Dendritic cell treated with granulocyte-macrophage colony-stimulating factor and Interleukin-4, amounts not matched to agents 40 ng/mL and 50 ng/mL, for 4 days (primary cell): ENCODE results near the gene UCN2.
A peak's percentile ranks its signal among the peaks of the same experiment; 100 is the strongest.

Experiments used
- H3K27ac Mint-ChIP-seq: one replicate; pipeline ENCODE4 v1.8.0; 2022; ENCODE audit warnings: mild to moderate bottlenecking, mixed read lengths
- H3K27me3 Mint-ChIP-seq: one replicate; pipeline ENCODE4 v1.8.0; 2022; ENCODE audit warnings: mild to moderate bottlenecking, mixed read lengths
- H3K36me3 Mint-ChIP-seq: one replicate; pipeline ENCODE4 v1.8.0; 2022; ENCODE audit warnings: low read depth, mixed read lengths
- H3K4me1 Mint-ChIP-seq: one replicate; pipeline ENCODE4 v1.8.0; 2022; ENCODE audit warnings: low read depth, mixed read lengths
- H3K4me3 Mint-ChIP-seq: one replicate; pipeline ENCODE4 v1.8.0; 2022; ENCODE audit warnings: mild to moderate bottlenecking, moderate library complexity, mixed read lengths
- H3K9me3 Mint-ChIP-seq: one replicate; pipeline ENCODE4 v1.8.0; 2022; ENCODE audit warnings: mixed read lengths
- intact Hi-C: fragments of 100-400 bp; cut with micrococcal nuclease; formaldehyde crosslinking; loops from one replicate; pipeline ENCODE4 v1.15.0; 2022

UCN2 gene

DNA sequence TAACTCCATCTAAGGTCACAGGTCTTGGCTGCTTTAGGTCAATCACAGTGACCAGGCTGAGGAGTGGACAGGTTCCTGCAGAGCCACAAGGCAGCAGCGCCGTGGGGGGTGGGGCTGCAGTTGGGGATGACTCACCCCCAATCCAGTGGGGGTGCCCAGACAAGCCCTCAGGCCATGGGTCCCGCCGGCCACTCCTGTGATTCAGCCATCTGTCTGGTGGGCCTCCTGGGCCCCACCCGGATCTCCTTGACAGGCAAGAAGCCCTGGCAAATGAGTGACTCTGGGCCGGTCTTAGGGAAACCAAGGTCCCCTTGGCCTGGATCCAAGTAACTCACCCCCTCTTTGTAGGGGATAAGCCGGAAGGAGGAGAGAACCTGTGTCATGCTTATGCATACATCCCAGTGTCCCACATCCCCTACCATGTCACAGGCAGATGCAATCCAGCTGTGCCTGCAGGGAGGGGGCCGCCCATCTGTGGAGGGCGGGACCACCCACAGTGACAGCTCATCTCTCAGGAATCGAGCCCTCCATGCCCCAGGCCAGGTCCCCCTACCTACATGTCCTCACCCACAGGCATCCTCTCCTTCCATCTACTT is 32.0 kb upstream of the UCN2 start:
- Mint-ChIP-seq H3K4me3 (peak overlapping the region; percentile 33), H3K9me3 (no peaks in the 10 kb centered on the region), H3K27ac (peak overlapping the region; percentile 6), H3K36me3 (peaks cover 37% of the 10 kb centered on the region), H3K27me3 (peaks cover 46% of the 10 kb centered on the region), H3K4me1 (peaks cover 34% of the 10 kb centered on the region)
- intact Hi-C loops = no loop called here

- Mint-ChIP-seq H3K4me3 (peak within 1 kb of the TSS; percentile 33), H3K9me3 (no peaks in the 10 kb centered on the region), H3K27ac (peak within 1 kb of the TSS; percentile 6), H3K36me3 (peaks cover 32% of the 10 kb centered on the region), H3K27me3 (peaks cover 51% of the 10 kb centered on the region), H3K4me1 (peaks cover 34% of the 10 kb centered on the region)
- intact Hi-C loops = no loop called here
Measured at GRCh38 chr3:48595075-48595525, 31.5 kb upstream of the UCN2 start, which contains the start of gene COL7A1. COL7A1 (minus strand) TSS chr3:48595329; CDS start chr3:48595159, 170 bp downstream.

DNA sequence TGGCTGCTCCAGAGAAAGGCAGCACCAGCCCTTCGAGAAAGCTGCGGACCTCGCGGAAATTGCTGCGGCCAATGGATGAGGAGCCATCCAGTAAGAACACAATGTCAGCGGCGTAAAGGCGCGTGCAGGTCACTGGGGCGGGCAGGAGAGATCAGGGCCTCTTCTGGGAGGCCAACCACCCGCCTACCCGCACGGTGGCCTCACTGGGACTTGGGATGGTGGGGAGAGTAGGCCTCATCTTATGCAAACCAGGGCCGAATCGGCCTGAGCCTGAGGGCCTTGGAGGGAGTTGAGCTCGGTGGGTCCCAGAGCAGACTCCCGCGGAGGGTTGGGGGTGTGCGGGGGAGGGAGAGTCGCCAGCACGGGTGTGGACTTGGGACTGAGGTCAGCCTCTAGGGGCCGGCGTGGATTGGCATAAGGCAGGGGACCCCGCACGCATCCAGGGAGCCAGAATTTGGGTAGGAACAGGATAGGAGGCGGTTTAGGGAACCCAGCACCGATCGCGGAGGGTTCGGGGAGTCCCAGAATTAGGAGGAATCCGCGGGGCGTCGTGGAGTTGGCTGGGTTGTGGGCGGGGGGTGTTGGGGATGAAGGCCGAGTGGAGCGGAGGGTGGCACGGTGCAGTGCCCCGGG is 31.0 kb upstream of the UCN2 start:
- Mint-ChIP-seq H3K27me3 (peaks cover 57% of the 10 kb centered on the region), H3K27ac (no peak overlapping the region), H3K4me3 (peak overlapping the region; percentile 33), H3K4me1 (peaks cover 30% of the 10 kb centered on the region), H3K9me3 (no peaks in the 10 kb centered on the region), H3K36me3 (peaks cover 26% of the 10 kb centered on the region)
- intact Hi-C loops = no loop called here

GRCh38 chr3:48593337-48593736 is 29.8 kb upstream of the UCN2 start:
- Mint-ChIP-seq H3K4me3 (no peak overlapping the region), H3K9me3 (no peaks in the 10 kb centered on the region), H3K4me1 (peaks cover 20% of the 10 kb centered on the region), H3K27me3 (peaks cover 65% of the 10 kb centered on the region), H3K27ac (no peak overlapping the region), H3K36me3 (peaks cover 14% of the 10 kb centered on the region)
- intact Hi-C loops = no loop called here

DNA sequence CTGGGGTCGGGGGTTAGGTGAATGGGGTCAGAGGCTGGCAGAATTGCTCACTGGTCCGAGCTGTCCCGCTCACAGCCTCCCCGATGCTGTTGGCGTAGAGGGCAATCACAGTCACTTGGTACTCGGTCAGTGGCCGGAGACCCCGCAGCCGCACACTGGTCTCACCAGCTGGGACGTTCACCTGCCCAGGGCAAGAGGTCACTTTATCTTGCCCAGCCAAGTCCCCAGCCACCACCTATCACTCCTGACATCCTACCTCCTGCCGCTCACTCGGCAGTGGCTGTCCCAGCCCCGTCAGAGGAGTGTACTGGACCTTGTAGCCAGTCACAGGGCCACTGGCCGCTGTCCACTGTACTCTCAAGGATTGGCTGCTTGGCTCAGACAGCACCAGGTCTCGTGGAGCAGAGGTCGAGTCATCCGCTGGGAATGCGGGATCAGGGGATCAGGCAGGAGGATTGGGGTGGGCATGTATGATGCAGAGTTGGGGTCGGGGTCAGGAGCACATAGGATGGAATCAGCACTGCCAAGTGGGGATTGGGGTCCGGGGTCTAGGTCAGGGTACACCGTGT is 29.0 kb upstream of the UCN2 start:
- Mint-ChIP-seq H3K4me1 (peaks cover 20% of the 10 kb centered on the region), H3K36me3 (peaks cover 7% of the 10 kb centered on the region), H3K27ac (no peak overlapping the region), H3K27me3 (peaks cover 72% of the 10 kb centered on the region), H3K9me3 (no peaks in the 10 kb centered on the region), H3K4me3 (no peak overlapping the region)
- intact Hi-C loops = no loop called here

DNA sequence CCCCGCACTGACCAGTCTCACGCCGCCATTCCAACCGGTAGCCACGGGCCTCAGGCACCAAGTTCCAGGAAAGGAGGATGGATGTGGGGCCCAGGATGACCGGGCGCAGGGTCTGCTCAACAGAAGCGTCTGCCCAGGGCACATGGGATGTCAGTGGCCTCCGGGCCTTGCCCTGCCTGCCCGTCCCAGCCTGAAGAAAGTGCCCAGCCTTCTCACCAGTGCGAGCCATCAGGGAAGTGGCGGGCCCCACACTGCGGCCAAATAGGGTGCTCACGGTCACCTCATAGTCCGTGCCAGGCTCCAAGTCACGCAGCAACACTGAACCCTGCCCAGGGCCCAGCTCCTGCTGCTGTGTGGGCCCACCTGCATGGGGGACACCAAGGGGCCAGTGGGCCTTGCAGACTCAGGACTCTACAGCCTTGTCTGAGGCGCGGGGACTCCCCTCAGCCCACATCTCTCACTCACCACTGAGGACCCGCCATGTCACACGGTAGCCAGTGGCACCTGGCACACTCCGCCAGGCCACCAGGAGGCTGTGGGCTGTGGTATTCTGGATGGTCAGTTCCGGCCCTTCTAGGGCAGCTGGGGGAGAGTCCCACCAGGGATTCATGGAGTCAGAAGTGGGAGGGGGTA is 28.4 kb upstream of the UCN2 start:
- Mint-ChIP-seq H3K4me3 (no peak overlapping the region), H3K9me3 (no peaks in the 10 kb centered on the region), H3K27ac (no peak overlapping the region), H3K4me1 (peaks cover 20% of the 10 kb centered on the region), H3K36me3 (peaks cover under 1% of the 10 kb centered on the region), H3K27me3 (peaks cover 75% of the 10 kb centered on the region)
- intact Hi-C loops = no loop called here

DNA sequence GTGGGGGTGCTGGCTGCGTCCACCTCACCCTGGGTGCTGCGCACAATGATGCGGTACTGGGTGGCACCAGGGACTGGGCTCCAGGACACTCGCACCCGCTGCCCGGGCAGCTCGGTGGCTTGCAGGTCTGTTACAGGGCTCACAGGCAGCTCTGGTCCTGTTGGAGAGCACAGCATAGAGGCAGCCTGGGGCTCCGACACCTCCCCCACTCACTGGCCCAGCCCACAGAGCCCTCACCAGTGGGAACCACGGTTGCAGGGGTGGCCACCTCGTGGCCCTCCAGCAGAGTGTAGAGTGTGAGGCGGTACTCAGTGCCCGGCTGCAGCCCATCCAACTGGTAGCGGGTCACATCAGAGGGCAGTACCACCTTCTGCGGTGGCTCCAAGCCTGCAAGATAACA is 27.9 kb upstream of the UCN2 start:
- H3K27ac Mint-ChIP-seq = no peak overlapping the region
- intact Hi-C loops = no loop called here
- H3K36me3 Mint-ChIP-seq = no peaks in the 10 kb centered on the region
- H3K4me1 Mint-ChIP-seq = peaks cover 20% of the 10 kb centered on the region
- no peaks in the 10 kb centered on the region for H3K9me3 Mint-ChIP-seq
- no peak overlapping the region for H3K4me3 Mint-ChIP-seq
- peaks cover 75% of the 10 kb centered on the region for H3K27me3 Mint-ChIP-seq

DNA sequence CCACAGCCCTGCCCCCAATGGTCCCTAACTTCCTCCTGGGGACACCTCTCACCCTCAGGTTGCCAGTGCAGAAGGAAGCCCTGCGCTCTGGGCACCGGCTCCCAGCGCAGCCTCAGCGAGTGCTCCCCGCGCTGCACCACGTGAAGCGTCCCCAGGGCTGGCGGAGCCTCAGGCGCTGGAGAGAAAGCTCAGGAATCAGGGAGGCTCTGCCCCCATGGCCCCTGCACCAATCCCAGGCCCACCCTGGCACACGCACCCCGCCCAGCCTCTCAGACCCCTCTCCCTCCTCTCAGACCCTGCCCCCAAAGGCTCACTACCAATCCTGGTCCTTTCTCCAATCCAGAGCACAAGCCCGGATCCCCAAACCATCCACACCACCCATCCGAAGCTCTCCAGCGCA is 24.6 kb upstream of the UCN2 start:
- Mint-ChIP-seq H3K36me3 (no peaks in the 10 kb centered on the region), H3K27ac (no peak overlapping the region), H3K9me3 (no peaks in the 10 kb centered on the region), H3K27me3 (peaks cover 46% of the 10 kb centered on the region), H3K4me1 (no peaks in the 10 kb centered on the region), H3K4me3 (no peak overlapping the region)
- intact Hi-C loops = no loop called here

GRCh38 chr3:48587686-48588085 is 24.1 kb upstream of the UCN2 start:
- Mint-ChIP-seq H3K36me3 (no peaks in the 10 kb centered on the region), H3K4me3 (no peak overlapping the region), H3K27ac (no peak overlapping the region), H3K9me3 (no peaks in the 10 kb centered on the region), H3K27me3 (peaks cover 40% of the 10 kb centered on the region), H3K4me1 (no peaks in the 10 kb centered on the region)
- intact Hi-C loops = no loop called here

GRCh38 chr3:48585411-48585810 is 21.8 kb upstream of the UCN2 start:
- Mint-ChIP-seq H3K27me3 (peaks cover 30% of the 10 kb centered on the region), H3K36me3 (no peaks in the 10 kb centered on the region), H3K27ac (no peak overlapping the region), H3K4me1 (no peaks in the 10 kb centered on the region), H3K4me3 (no peak overlapping the region), H3K9me3 (no peaks in the 10 kb centered on the region)
- intact Hi-C loops = no loop called here

- Mint-ChIP-seq H3K9me3 (no peaks in the 10 kb centered on the region), H3K4me1 (no peaks in the 10 kb centered on the region), H3K27ac (no peak overlapping the region), H3K27me3 (peaks cover 25% of the 10 kb centered on the region), H3K36me3 (no peaks in the 10 kb centered on the region), H3K4me3 (no peak overlapping the region)
- intact Hi-C loops = no loop called here
Measured at GRCh38 chr3:48584836-48585235, 21.3 kb upstream of the UCN2 start.

DNA sequence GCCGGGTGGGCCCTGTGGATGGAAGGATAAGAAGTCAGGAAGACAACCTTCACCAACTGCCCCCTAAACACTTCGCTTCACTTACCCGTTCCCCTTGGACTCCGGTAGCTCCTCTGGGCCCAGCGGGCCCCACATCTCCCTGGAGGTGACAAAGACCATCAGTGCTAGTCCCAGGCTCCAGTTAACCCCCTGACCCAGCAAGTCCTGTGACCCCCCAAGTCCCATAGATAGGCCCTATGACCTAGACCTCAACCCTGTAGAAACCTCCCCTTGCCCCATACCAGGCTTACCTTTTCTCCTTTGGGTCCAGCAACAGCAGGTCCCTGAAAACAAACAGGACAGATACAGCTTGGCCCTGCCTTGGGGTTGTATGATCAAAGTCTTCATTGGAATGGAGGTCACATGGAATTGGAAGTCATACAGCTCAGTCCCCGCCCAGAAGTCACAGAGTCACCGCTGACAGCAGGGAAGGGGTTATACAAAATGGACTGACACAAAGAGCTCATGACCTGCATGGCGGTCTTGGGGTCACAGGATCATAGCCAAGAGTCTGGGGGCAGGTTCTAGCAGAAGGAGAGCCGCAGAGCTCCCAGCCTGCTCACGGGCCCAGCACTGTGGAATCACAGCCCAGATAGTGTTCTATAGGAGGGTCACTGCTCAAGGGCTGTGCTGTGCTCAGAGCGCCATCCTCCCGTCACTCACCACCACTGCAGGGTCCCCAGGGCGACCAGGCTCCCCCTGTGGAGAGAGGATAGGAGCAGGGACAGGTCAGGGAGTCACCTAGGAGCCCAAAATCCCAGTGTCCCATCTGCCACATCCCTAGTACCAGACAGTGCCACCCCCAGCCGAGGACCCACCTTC is 18.3 kb upstream of the UCN2 start:
- Mint-ChIP-seq H3K9me3 (no peaks in the 10 kb centered on the region), H3K36me3 (no peaks in the 10 kb centered on the region), H3K27ac (no peak overlapping the region), H3K4me1 (no peaks in the 10 kb centered on the region), H3K4me3 (no peak overlapping the region), H3K27me3 (peaks cover 7% of the 10 kb centered on the region)
- intact Hi-C loops = no loop called here

- no peaks in the 10 kb centered on the region for H3K36me3 Mint-ChIP-seq
- peaks cover 5% of the 10 kb centered on the region for H3K4me1 Mint-ChIP-seq
- peaks cover 8% of the 10 kb centered on the region for H3K27me3 Mint-ChIP-seq
- no peaks in the 10 kb centered on the region for H3K9me3 Mint-ChIP-seq
- no peak overlapping the region for H3K27ac Mint-ChIP-seq
- intact Hi-C loops = no loop called here
- H3K4me3 Mint-ChIP-seq = no peak overlapping the region
Measured at GRCh38 chr3:48576647-48577046, 13.1 kb upstream of the UCN2 start.
